BJ (cell line): ENCODE results near the gene ZNF554. TPM values are rescaled to one million over a fixed set of nuclear protein-coding genes. Genes with fewer than 3 reads are reported as not detected.

Source experiments
- CTCF ChIA-PET: fragments of 350-600 bp; formaldehyde crosslinking; extraction: SDS; loops from one replicate; lab custom pipeline; 2021; ENCODE audit warnings: antibody characterized with exemption, inconsistent platforms; lab: Yijun Ruan, JAX
- POLR2A ChIA-PET: fragments of 300-600 bp; sonication (Branson Sonifier 250); formaldehyde crosslinking; extraction: SDS; loops from one replicate; lab custom pipeline; 2021; ENCODE audit warnings: antibody characterized with exemption; lab: Charles Lee
- DNase-seq: peaks from one replicate; pipeline ENCODE4 v3.0.0-alpha.2; 2011; ENCODE audit warnings: low read depth
- H3K27me3 ChIP-seq: 2 replicates; pipeline ENCODE4 v1.6.0; 2011; ENCODE audit warnings: low read length; ENCODE audit not compliant: control insufficient read depth, insufficient read depth
- H3K36me3 ChIP-seq: 2 replicates; pipeline ENCODE4 v1.5.1; 2011; ENCODE audit warnings: low read length; ENCODE audit not compliant: control insufficient read depth, insufficient read depth
- H3K4me3 ChIP-seq: 2 replicates; pipeline ENCODE4 v1.5.1; 2011; ENCODE audit warnings: low read depth, mild to moderate bottlenecking, control low read depth, low read length
- CTCF ChIP-seq: IDR thresholded peaks from 2 replicates; pipeline ENCODE4 v1.5.1; 2011; ENCODE audit warnings: low read depth, mild to moderate bottlenecking, control low read depth, inconsistent platforms, low read length, moderate library complexity; ENCODE audit not compliant: insufficient read depth
- polyA plus RNA-seq: library from polyadenylated mRNA; depleted of rRNA; stranded (reverse); fragments of >200 nt; gene quantifications from 2 replicates; pipeline ENCODE4 v1.2.3, GENCODE V29; 2011

Gene ZNF554
- polyA plus RNA-seq, 1 experiment = 2.1 TPM

- Histone ChIP-seq H3K27me3 (no peaks in the 10 kb centered on the region), H3K36me3 (peaks cover 12% of the 10 kb centered on the region), H3K4me3 (no peak overlapping the region)
- DNase-seq = no peak
- TF ChIP-seq CTCF = no peak
- ChIA-PET CTCF (no interaction called here), POLR2A (no interaction called here)
Measured at GRCh38 chr19:2852598-2852997, 32.9 kb downstream of the ZNF554 start.

- ChIA-PET POLR2A (no interaction called here), CTCF (no interaction called here)
- no peak for TF ChIP-seq CTCF
- no peak for DNase-seq
- H3K27me3 ChIP-seq = no peaks in the 10 kb centered on the region
- H3K4me3 ChIP-seq = no peak overlapping the region
- H3K36me3 ChIP-seq = peaks cover 12% of the 10 kb centered on the region
Measured at GRCh38 chr19:2853015-2853606, 33.4 kb downstream of the ZNF554 start.

- ChIA-PET CTCF (interaction anchor here (1.6 kb wide), 1 partner anchor 32 kb away, joined by 6 read pairs; no protein-coding TSS in a partner anchor), POLR2A (no interaction called here)
- H3K36me3 ChIP-seq = peaks cover 12% of the 10 kb centered on the region
- no peaks in the 10 kb centered on the region for H3K27me3 ChIP-seq
- H3K4me3 ChIP-seq = no peak overlapping the region
- DNase-seq = no peak
- TF ChIP-seq CTCF = no peak
Measured at GRCh38 chr19:2854849-2855248, 35.2 kb downstream of the ZNF554 start.

GRCh38 chr19:2856457-2857050, 36.9 kb downstream of the ZNF554 start:
- H3K4me3 ChIP-seq = no peak overlapping the region
- POLR2A ChIA-PET = no interaction called here
- DNase-seq = no peak
- H3K36me3 ChIP-seq = peaks cover 12% of the 10 kb centered on the region
- CTCF ChIA-PET = interaction anchor here (0.6 kb wide), 1 partner anchor 219 kb away, joined by 3 read pairs; no protein-coding TSS in a partner anchor
- TF ChIP-seq CTCF = no peak
- H3K27me3 ChIP-seq = no peaks in the 10 kb centered on the region

- POLR2A ChIA-PET = no interaction called here
- TF ChIP-seq CTCF = no peak
Measured at GRCh38 chr19:2858864-2859263, 39.2 kb downstream of the ZNF554 start.

More at GRCh38 chr19:2858864-2859263, 39.2 kb downstream of the ZNF554 start:
- DNase-seq = no peak
- Histone ChIP-seq H3K4me3 (no peak overlapping the region), H3K36me3 (no peaks in the 10 kb centered on the region), H3K27me3 (no peaks in the 10 kb centered on the region)
- CTCF ChIA-PET = no interaction called here
